ENCODE results near the gene MED7. TPM values are rescaled to one million over a fixed set of nuclear protein-coding genes. Genes with fewer than 3 reads are reported as not detected.

The MED7 gene
- total and polyA plus RNA-seq, 2 of the 4 experiments (the other 2 are of a cell fraction): 8.6 to 9.0 TPM

DNA sequence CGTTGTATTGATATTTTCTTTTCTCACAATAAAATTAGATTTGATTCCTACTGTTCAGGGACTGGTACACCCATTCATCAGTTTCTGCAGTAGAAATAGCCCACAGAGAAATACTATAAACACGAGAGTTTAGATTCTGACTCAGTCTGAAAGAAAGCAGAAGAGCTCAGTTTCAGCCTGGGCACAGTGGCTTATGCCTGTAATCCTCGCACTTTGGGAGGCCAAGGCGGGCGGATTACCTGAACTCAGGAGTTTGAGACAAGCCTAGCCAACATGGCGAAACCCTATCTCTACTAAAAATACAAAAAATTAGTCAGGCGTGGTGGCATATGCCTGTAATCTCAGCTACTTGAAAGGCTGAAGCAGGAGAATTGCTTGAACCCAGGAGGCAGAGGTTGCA, 46.6 kb upstream of the MED7 start:
- TF ChIP-seq CEBPB (IDR thresholded peaks at IDR 0.05; ENCODE audit: low read depth, low read length): no peak
- TF ChIP-seq POLR2A (IDR thresholded peaks at IDR 0.05; ENCODE audit: low read depth, low read length): no peak
- TF ChIP-seq, protein P1, sequence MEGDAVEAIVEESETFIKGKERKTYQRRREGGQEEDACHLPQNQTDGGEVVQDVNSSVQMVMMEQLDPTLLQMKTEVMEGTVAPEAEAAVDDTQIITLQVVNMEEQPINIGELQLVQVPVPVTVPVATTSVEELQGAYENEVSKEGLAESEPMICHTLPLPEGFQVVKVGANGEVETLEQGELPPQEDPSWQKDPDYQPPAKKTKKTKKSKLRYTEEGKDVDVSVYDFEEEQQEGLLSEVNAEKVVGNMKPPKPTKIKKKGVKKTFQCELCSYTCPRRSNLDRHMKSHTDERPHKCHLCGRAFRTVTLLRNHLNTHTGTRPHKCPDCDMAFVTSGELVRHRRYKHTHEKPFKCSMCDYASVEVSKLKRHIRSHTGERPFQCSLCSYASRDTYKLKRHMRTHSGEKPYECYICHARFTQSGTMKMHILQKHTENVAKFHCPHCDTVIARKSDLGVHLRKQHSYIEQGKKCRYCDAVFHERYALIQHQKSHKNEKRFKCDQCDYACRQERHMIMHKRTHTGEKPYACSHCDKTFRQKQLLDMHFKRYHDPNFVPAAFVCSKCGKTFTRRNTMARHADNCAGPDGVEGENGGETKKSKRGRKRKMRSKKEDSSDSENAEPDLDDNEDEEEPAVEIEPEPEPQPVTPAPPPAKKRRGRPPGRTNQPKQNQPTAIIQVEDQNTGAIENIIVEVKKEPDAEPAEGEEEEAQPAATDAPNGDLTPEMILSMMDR (conservative IDR thresholded peaks at IDR 0.05; ENCODE audit: low read depth, low read length): no peak
- TF ChIP-seq RCOR1 (IDR thresholded peaks at IDR 0.05; ENCODE audit: insufficient replicate concordance, low read length): no peak
- no peak for TF ChIP-seq FOS (IDR thresholded peaks at IDR 0.05; ENCODE audit: low read depth, low read length)
- no peak for TF ChIP-seq BHLHE40 (IDR thresholded peaks at IDR 0.05; ENCODE audit: low read depth, low read length)
- no peak for TF ChIP-seq CHD1 (IDR thresholded peaks at IDR 0.05; ENCODE audit: low read depth, low read length)
- intact Hi-C loops (cut with micrococcal nuclease): no loop called here
- no TSS peak for BruUV-seq (replicated peaks)
- in situ Hi-C loops (cut with MboI; ENCODE audit: low sequenced_read_pairs): no loop called here
- H2AK5ac ChIP-seq (ENCODE audit: low read depth, low read length): no peak overlapping the region
- ChIA-PET POLR2A (ENCODE audit: unreplicated experiment) (no interaction called here), CTCF (no interaction called here)
- no peak overlapping the region for H3K18ac ChIP-seq (ENCODE audit: low read depth, low read length)
- no peak overlapping the region for H3K23ac ChIP-seq (ENCODE audit: low read depth, low read length)
- no peaks in the 10 kb centered on the region for H3K36me3 ChIP-seq (ENCODE audit: control insufficient read depth, insufficient read depth, low read length)
- H2BK5ac ChIP-seq (ENCODE audit: low read depth, low read length, poor library complexity, severe bottlenecking): no peak overlapping the region
- H3K79me1 ChIP-seq (ENCODE audit: low read depth in 1 of 2, low read length in 2 of 2): no peaks in the 10 kb centered on the region
- H4K20me1 ChIP-seq (ENCODE audit: insufficient read depth, low read length): no peaks in the 10 kb centered on the region
- H4K8ac ChIP-seq (ENCODE audit: low read depth in 2 of 2, low read length in 2 of 2): no peak overlapping the region
- no peak overlapping the region for H2AFZ ChIP-seq (replicated peaks; ENCODE audit: low read length, poor library complexity)
- H3K9me1 ChIP-seq (ENCODE audit: insufficient read depth, low read length): no peaks in the 10 kb centered on the region
- DNase-seq (no peak), ATAC-seq (ENCODE audit: low read depth) (no peak)
- no peak overlapping the region for H2BK15ac ChIP-seq (ENCODE audit: low read depth, low read length)
- dilution Hi-C loops (cut with HindIII; ENCODE audit: low sequenced_read_pairs, unreplicated experiment): no loop called here
- H4K91ac ChIP-seq (ENCODE audit: insufficient read depth, low read depth, low read length): no peak overlapping the region
- no peak overlapping the region for H2BK20ac ChIP-seq (ENCODE audit: low read depth, low read length)
- H3K14ac ChIP-seq (replicated peaks; ENCODE audit: low read depth, low read length): no peak overlapping the region
- H2AK9ac ChIP-seq (replicated peaks; ENCODE audit: low read depth, low read length, poor library complexity): no peak overlapping the region
- H3K56ac ChIP-seq (ENCODE audit: extremely low read depth, insufficient read depth, low read length): no peak overlapping the region
- no peak overlapping the region for H4K5ac ChIP-seq (ENCODE audit: low read depth, low read length)
- H3K4me3 ChIP-seq (ENCODE audit: insufficient read depth, low read depth, low read length): no peak overlapping the region
- no peaks in the 10 kb centered on the region; the same call in 1 of the 2 replicates for H3K27me3 ChIP-seq (ENCODE audit: control insufficient read depth, insufficient read depth, low read length)
- H2BK120ac ChIP-seq (ENCODE audit: low read depth, low read length): no peak overlapping the region
- H3K4me2 ChIP-seq (ENCODE audit: low read depth, low read length): no peak overlapping the region
- WGBS, 2 experiments (ENCODE audit: extremely low coverage in 2 of 2, insufficient read length in 1 of 2): 50% methylated on average over 1 of the region's 7 CpGs; no CpG with 5 or more reads in 1 of the 2 experiments
- no peaks in the 10 kb centered on the region for H3K9me3 ChIP-seq (ENCODE audit: control insufficient read depth, insufficient read depth, low read length)
- H3K4ac ChIP-seq (ENCODE audit: low read depth, low read length): no peak overlapping the region
- H3K9ac ChIP-seq (ENCODE audit: low read depth, low read length): no peak overlapping the region
- no peak overlapping the region for H3K27ac ChIP-seq (ENCODE audit: insufficient read depth, low read length)
- H3K4me1 ChIP-seq (ENCODE audit: control insufficient read depth, insufficient read depth, low read length): no peaks in the 10 kb centered on the region

Data from IMR-90 (cell line).